Endothelial cell of umbilical vein (primary cell): ENCODE measurements around the gene PRDM10.

ENCODE experiments used
- EZH2 ChIP-seq: IDR thresholded peaks from 2 replicates; pipeline ENCODE4 v1.6.1; 2012; ENCODE audit warnings: borderline replicate concordance, low read depth, mild to moderate bottlenecking, moderate library complexity, low read length, inconsistent platforms; ENCODE audit not compliant: severe bottlenecking
- GATA2 ChIP-seq: IDR thresholded peaks from 2 replicates; pipeline ENCODE4 v1.7.0; 2011; ENCODE audit warnings: low read depth, mild to moderate bottlenecking, moderate library complexity, mixed read lengths, low read length; ENCODE audit not compliant: insufficient read length, insufficient read depth
- JUN ChIP-seq: IDR thresholded peaks from 2 replicates; pipeline ENCODE4 v1.6.1; 2011; ENCODE audit warnings: borderline replicate concordance, low read depth; ENCODE audit not compliant: insufficient read length, insufficient read depth
- MAX ChIP-seq: IDR thresholded peaks from 2 replicates; pipeline ENCODE4 v1.6.1; 2011; ENCODE audit not compliant: insufficient read depth, insufficient read length
- POLR2A ChIP-seq: IDR thresholded peaks from 2 replicates; pipeline ENCODE4 v1.6.1; 2012; ENCODE audit warnings: low read depth, mild to moderate bottlenecking, control low read depth, low read length
- TF ChIP-seq, protein P1 (sequence below), 2 donors: IDR thresholded peaks; 1 replicate in 1 of 2; 2 replicates in 1 of 2; pipeline ENCODE4 v1.5.1; 2011; ENCODE audit warnings: low read length in 2 of 2, mild to moderate bottlenecking in 2 of 2, moderate library complexity in 2 of 2, control low read depth in 1 of 2, inconsistent platforms in 1 of 2, low read depth in 1 of 2; ENCODE audit not compliant: insufficient read depth in 1 of 2; ENCODE audit errors: extremely low read depth in 1 of 2

DNA sequence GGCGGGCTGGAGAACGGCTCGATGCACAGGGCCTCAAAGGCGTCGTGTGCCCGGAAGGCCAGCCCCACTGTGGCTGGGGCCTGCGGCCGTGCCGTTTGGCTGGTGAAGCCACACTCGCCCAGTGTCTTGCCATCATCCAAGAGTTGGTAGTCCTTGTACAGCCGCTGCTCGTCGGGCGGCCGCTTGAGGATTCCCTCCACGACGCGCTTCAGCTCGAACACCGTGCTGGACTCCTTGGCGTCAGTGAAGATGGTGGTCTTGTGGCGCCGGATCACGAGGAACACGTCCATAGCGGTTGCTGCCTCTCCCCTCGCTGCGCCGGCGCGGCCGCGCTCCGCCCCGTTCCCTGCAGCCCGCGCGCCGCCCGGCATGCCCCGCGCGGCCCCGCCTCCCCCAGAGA is 30.3 kb upstream of the PRDM10 start:
- TF ChIP-seq, protein P1, sequence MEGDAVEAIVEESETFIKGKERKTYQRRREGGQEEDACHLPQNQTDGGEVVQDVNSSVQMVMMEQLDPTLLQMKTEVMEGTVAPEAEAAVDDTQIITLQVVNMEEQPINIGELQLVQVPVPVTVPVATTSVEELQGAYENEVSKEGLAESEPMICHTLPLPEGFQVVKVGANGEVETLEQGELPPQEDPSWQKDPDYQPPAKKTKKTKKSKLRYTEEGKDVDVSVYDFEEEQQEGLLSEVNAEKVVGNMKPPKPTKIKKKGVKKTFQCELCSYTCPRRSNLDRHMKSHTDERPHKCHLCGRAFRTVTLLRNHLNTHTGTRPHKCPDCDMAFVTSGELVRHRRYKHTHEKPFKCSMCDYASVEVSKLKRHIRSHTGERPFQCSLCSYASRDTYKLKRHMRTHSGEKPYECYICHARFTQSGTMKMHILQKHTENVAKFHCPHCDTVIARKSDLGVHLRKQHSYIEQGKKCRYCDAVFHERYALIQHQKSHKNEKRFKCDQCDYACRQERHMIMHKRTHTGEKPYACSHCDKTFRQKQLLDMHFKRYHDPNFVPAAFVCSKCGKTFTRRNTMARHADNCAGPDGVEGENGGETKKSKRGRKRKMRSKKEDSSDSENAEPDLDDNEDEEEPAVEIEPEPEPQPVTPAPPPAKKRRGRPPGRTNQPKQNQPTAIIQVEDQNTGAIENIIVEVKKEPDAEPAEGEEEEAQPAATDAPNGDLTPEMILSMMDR (IDR thresholded peaks at IDR 0.05; ENCODE audit: extremely low read depth in 1 of 2, insufficient read depth in 1 of 2, low read depth in 1 of 2, low read length in 2 of 2) = no peak
- no peak for TF ChIP-seq POLR2A
- TF ChIP-seq JUN = no peak
- TF ChIP-seq MAX = no peak
- TF ChIP-seq EZH2 = no peak
- TF ChIP-seq GATA2 = no peak
